HG03095 (cell line): ENCODE results near the gene C6orf163.

Experiments
- ATAC-seq: cut with Tn5 transposase; IDR thresholded peaks from one replicate; pipeline ENCODE4 v1.9.1; 2021; ENCODE audit warnings: moderate library complexity; ENCODE audit not compliant: unreplicated experiment

Gene C6orf163

DNA sequence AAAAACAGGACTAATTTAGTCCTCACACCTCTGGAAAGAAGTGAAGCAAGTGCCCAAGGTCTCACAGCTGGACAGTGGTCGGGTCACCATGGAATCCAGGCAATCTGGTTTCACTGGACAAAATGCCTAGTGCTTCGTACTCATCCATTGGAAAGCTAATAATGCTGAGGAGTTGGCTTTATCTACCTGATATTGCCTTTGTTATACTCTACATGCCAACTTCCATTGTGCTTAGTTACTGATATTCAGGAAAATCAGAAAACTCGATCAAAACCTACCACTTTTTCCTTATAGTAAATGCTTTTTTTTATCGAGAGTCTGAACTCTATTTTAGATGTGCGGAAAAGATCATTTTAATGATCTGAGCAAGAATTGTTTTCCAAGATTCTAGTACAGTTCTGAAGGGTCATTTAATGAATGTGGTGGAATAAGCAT, 64.1 kb downstream of the C6orf163 start:
- ATAC-seq: no peak
